ENCODE data around the gene FAM170B.
A peak's percentile ranks its signal among the peaks of the same experiment; 100 is the strongest.

FAM170B gene

GRCh38 chr10:49168831-49169500 lies 35.1 kb upstream of the FAM170B start:
- DNase-seq (ENCODE audit: low read depth), result no peak

GRCh38 chr10:49168171-49168540 lies 34.3 kb upstream of the FAM170B start:
- DNase-seq (ENCODE audit: low read depth), result no peak

GRCh38 chr10:49167425-49168170 lies 33.8 kb upstream of the FAM170B start:
- DNase-seq (ENCODE audit: low read depth), result no peak

- DNase-seq (ENCODE audit: low read depth), result no peak
Measured at GRCh38 chr10:49166484-49167400, 32.9 kb upstream of the FAM170B start.

GRCh38 chr10:49165821-49166483 lies 32.1 kb upstream of the FAM170B start:
- no peak for DNase-seq (ENCODE audit: low read depth)

GRCh38 chr10:49165259-49165658 lies 31.4 kb upstream of the FAM170B start:
- DNase-seq (ENCODE audit: low read depth), result no peak

GRCh38 chr10:49164559-49165188 lies 30.9 kb upstream of the FAM170B start:
- no peak for DNase-seq (ENCODE audit: low read depth)

GRCh38 chr10:49163741-49164140 lies 29.9 kb upstream of the FAM170B start:
- DNase-seq (ENCODE audit: low read depth), result peak; percentile 54

- no peak for DNase-seq (ENCODE audit: low read depth)
Measured at GRCh38 chr10:49162761-49163310, 29.0 kb upstream of the FAM170B start.

GRCh38 chr10:49162063-49162462 lies 28.2 kb upstream of the FAM170B start:
- DNase-seq (ENCODE audit: low read depth), result no peak

GRCh38 chr10:49161411-49161997 lies 27.7 kb upstream of the FAM170B start:
- peak; percentile 48 for DNase-seq (ENCODE audit: low read depth)

- no peak for DNase-seq (ENCODE audit: low read depth)
Measured at GRCh38 chr10:49160814-49161213, 27.0 kb upstream of the FAM170B start.

- DNase-seq (ENCODE audit: low read depth), result no peak
Measured at GRCh38 chr10:49160110-49160509, 26.3 kb upstream of the FAM170B start.

- DNase-seq (ENCODE audit: low read depth), result no peak
Measured at GRCh38 chr10:49158915-49159314, 25.1 kb upstream of the FAM170B start.

- no peak for DNase-seq (ENCODE audit: low read depth)
Measured at GRCh38 chr10:49158404-49158803, 24.6 kb upstream of the FAM170B start.

- DNase-seq (ENCODE audit: low read depth), result no peak
Measured at GRCh38 chr10:49157229-49157628, 23.4 kb upstream of the FAM170B start.

- no peak for DNase-seq (ENCODE audit: low read depth)
Measured at GRCh38 chr10:49154641-49155040, 20.8 kb upstream of the FAM170B start.

- DNase-seq (ENCODE audit: low read depth), result no peak
Measured at GRCh38 chr10:49153971-49154370, 20.1 kb upstream of the FAM170B start.

GRCh38 chr10:49153115-49153514 lies 19.3 kb upstream of the FAM170B start:
- no peak for DNase-seq (ENCODE audit: low read depth)

- DNase-seq (ENCODE audit: low read depth), result no peak
Measured at GRCh38 chr10:49152663-49153062, 18.8 kb upstream of the FAM170B start.

GRCh38 chr10:49152037-49152436 lies 18.2 kb upstream of the FAM170B start:
- no peak for DNase-seq (ENCODE audit: low read depth)

Data from GM04504 (cell line).